B cell (primary cell): ENCODE measurements around the gene SLC13A2. TPM values are rescaled to one million over a fixed set of nuclear protein-coding genes. Genes with fewer than 3 reads are reported as not detected.

Source experiments
- ATAC-seq: fragments of 200-7000 bp; cut with Tn5 transposase; one replicate; pipeline ENCODE4 v1.10.0; 2021; ENCODE audit warnings: low read depth, mild to moderate bottlenecking, moderate number of reproducible peaks, moderate library complexity
- CTCF ChIA-PET: fragments of 350-600 bp; sonication (Branson Sonifier 250); formaldehyde crosslinking; loops from one replicate; lab custom pipeline; 2021; ENCODE audit warnings: antibody characterized with exemption, inconsistent platforms; lab: Charles Lee
- POLR2A ChIA-PET: fragments of 350-600 bp; sonication (Branson Sonifier 250); formaldehyde crosslinking; loops from one replicate; lab custom pipeline; 2021; ENCODE audit warnings: antibody characterized with exemption; lab: Charles Lee
- DNase-seq: peaks from one replicate; pipeline ENCODE4 v3.0.0; 2013
- H2AFZ ChIP-seq: 2 replicates; pipeline ENCODE4 v1.6.1; 2012; ENCODE audit warnings: mild to moderate bottlenecking, low read depth, low read length; ENCODE audit not compliant: insufficient read depth, poor library complexity, severe bottlenecking
- H3K27ac ChIP-seq, 2 donors: 1 replicate in 1 of 2; 2 replicates in 1 of 2; pipeline ENCODE4 v1.5.1; 2012 to 2013; ENCODE audit warnings: low read length in 2 of 2, mild to moderate bottlenecking in 2 of 2, moderate library complexity in 1 of 2
- H3K27me3 ChIP-seq, 4 experiments: fragments of 200-600 bp in 1 of 4; sonication (generic) in 1 of 4; replicated peaks in 1 of 4; 1 replicate in 2 of 4; 2 replicates in 2 of 4; pipeline versions ENCODE4 v1.6.1 to v1.7.0; 2013 to 2016; ENCODE audit warnings: low read length in 3 of 4, mild to moderate bottlenecking in 2 of 4, mixed read lengths in 1 of 4, moderate library complexity in 1 of 4; ENCODE audit not compliant: insufficient read depth in 4 of 4, control insufficient read depth in 3 of 4; ENCODE audit errors: control extremely low read depth in 1 of 4
- H3K36me3 ChIP-seq, 2 experiments: replicated peaks in 1 of 2; 1 replicate in 1 of 2; 2 replicates in 1 of 2; pipeline versions ENCODE4 v1.6.1 to v1.7.1; 2013; ENCODE audit warnings: low read length in 1 of 2; ENCODE audit not compliant: insufficient read depth in 2 of 2, control insufficient read depth in 1 of 2; ENCODE audit errors: control extremely low read depth in 1 of 2, extremely low read depth in 1 of 2
- H3K4me1 ChIP-seq, 2 donors: fragments of 200-600 bp in 1 of 2; sonication (generic) in 1 of 2; 1 replicate in 1 of 2; 2 replicates in 1 of 2; pipeline versions ENCODE4 v1.5.1 to v1.6.1; 2013 to 2017; ENCODE audit warnings: low read length in 2 of 2; ENCODE audit not compliant: control insufficient read depth in 2 of 2, insufficient read depth in 2 of 2
- H3K4me2 ChIP-seq: replicated peaks from 2 replicates; pipeline ENCODE3; 2012; ENCODE audit warnings: mild to moderate bottlenecking, low read depth, low read length; ENCODE audit not compliant: poor library complexity, severe bottlenecking
- H3K4me3 ChIP-seq, 5 experiments: fragments of 200-600 bp in 1 of 5; sonication (generic) in 1 of 5; 1 replicate in 3 of 5; 2 replicates in 2 of 5; pipeline versions ENCODE4 v1.5.1 to v1.7.0; 2011 to 2016; ENCODE audit warnings: low read length in 4 of 5, mild to moderate bottlenecking in 4 of 5, low read depth in 2 of 5, control low read depth in 1 of 5, moderate library complexity in 1 of 5; ENCODE audit not compliant: insufficient read depth in 1 of 5; ENCODE audit errors: control extremely low read depth in 1 of 5, extremely low read depth in 1 of 5
- H3K79me2 ChIP-seq: fragments of 200-600 bp; sonication (generic); one replicate; pipeline ENCODE4 v1.6.0; 2016; ENCODE audit warnings: low read length; ENCODE audit not compliant: control insufficient read depth, insufficient read depth
- H3K9ac ChIP-seq: fragments of 200-600 bp; sonication (generic); 2 replicates; pipeline ENCODE4 v1.6.1; 2017; ENCODE audit warnings: mild to moderate bottlenecking, low read length, moderate library complexity
- H3K9me3 ChIP-seq, 3 donors: one replicate each; pipeline versions ENCODE4 v1.6.1 to v1.7.1; 2013; ENCODE audit warnings: low read length in 2 of 3; ENCODE audit not compliant: control insufficient read depth in 2 of 3, insufficient read depth in 1 of 3; ENCODE audit errors: control extremely low read depth in 1 of 3
- H4K20me1 ChIP-seq: 2 replicates; pipeline ENCODE4 v1.6.0; 2012; ENCODE audit warnings: mild to moderate bottlenecking, low read length; ENCODE audit not compliant: insufficient read depth, control insufficient read depth, poor library complexity, severe bottlenecking
- H3K27ac Mint-ChIP-seq: one replicate; pipeline ENCODE4 v1.8.0; 2021; ENCODE audit warnings: mixed read lengths
- H3K27me3 Mint-ChIP-seq: one replicate; pipeline ENCODE4 v1.8.0; 2021; ENCODE audit warnings: mixed read lengths
- H3K4me1 Mint-ChIP-seq: one replicate; pipeline ENCODE4 v1.8.0; 2021; ENCODE audit warnings: mixed read lengths
- H3K4me3 Mint-ChIP-seq: one replicate; pipeline ENCODE4 v1.8.0; 2021; ENCODE audit warnings: mixed read lengths
- H3K9me3 Mint-ChIP-seq: one replicate; pipeline ENCODE4 v1.8.0; 2022; ENCODE audit warnings: mixed read lengths; ENCODE audit not compliant: insufficient read depth
- CTCF ChIP-seq: fragments of 200-600 bp; IDR thresholded peaks from one replicate; pipeline ENCODE4 v1.8.0; 2022; ENCODE audit warnings: antibody characterized with exemption, mild to moderate bottlenecking
- EZH2 ChIP-seq: IDR thresholded peaks from 2 replicates; pipeline ENCODE4 v1.6.1; 2012; ENCODE audit warnings: borderline replicate concordance, low read depth, mild to moderate bottlenecking, moderate library complexity, low read length; ENCODE audit not compliant: insufficient read depth, poor library complexity, severe bottlenecking
- WGBS: methylation state at CpG from one replicate; pipeline ENCODE4 v1.1.5; 2013; ENCODE audit warnings: missing lambda C conversion rate; ENCODE audit not compliant: insufficient coverage; 5-methylcytosine and 5-hydroxymethylcytosine counted together
- intact Hi-C: fragments of 100-400 bp; cut with micrococcal nuclease; formaldehyde crosslinking; loops from one replicate; pipeline ENCODE4 v1.10.0; 2022
- polyA plus RNA-seq: library from polyadenylated mRNA; depleted of rRNA; stranded (reverse); fragments of >200 nt; gene quantifications from 2 replicates; pipeline ENCODE4 v1.2.3, GENCODE V29; 2012
- total RNA-seq, 2 donors: library from RNA; stranded (reverse); fragments of 120-200 nt in 1 of 2; gene quantifications; 1 replicate in 1 of 2; 2 replicates in 1 of 2; pipeline versions ENCODE4 v1.2.3 to v1.2.4, GENCODE V29; 2013 to 2022

Gene SLC13A2
- total and polyA plus RNA-seq, 2 donors (not counting 1 experiment from before 2014, with no cell fraction given) = not detected

- Histone ChIP-seq H3K36me3 (no peaks in the 10 kb centered on the region), H3K9me3 (no peaks in the 10 kb centered on the region), H3K4me3 (no peak overlapping the region), H3K4me1 (no peaks in the 10 kb centered on the region), H3K79me2 (no peaks in the 10 kb centered on the region), H3K27ac (no peak overlapping the region), H4K20me1 (no peaks in the 10 kb centered on the region), H2AFZ (no peak overlapping the region), H3K27me3 (no peaks in the 10 kb centered on the region), H3K4me2 (no peak overlapping the region), H3K9ac (no peak overlapping the region)
- peaks cover 34% of the 10 kb centered on the region for H3K27me3 Mint-ChIP-seq
- DNase-seq (no peak), ATAC-seq (no peak)
- no peaks in the 10 kb centered on the region for H3K4me1 Mint-ChIP-seq
- H3K4me3 Mint-ChIP-seq = no peak overlapping the region
- H3K9me3 Mint-ChIP-seq = no peaks in the 10 kb centered on the region
- intact Hi-C loops = no loop called here
- H3K27ac Mint-ChIP-seq = no peak overlapping the region
- TF ChIP-seq EZH2 (no peak), CTCF (no peak)
- CTCF ChIA-PET = no interaction called here
- POLR2A ChIA-PET = no interaction called here
These were observed 4.7 kb upstream of the SLC13A2 start for GRCh38 chr17:28468781-28469180.

DNA sequence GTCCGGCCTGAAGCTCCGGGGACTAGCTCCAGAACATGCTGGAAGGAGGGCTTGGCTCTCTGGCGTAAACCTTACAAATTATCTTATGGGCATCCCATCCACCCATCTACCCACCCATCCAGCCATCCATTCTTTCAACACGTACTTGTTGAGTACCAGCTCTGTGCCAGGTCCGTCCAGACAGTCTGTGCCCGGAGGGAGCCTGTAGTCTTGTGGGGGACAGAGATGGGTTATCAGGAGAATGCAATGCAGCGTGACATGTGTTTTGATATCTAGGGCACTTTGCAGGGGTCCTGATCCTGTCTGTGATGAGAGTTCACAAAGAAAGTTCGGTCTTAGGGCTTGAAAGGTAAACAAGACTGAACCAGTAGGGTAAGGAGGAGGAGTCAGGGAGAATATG, 4.1 kb upstream of the SLC13A2 start:
- Mint-ChIP-seq H3K9me3 (no peaks in the 10 kb centered on the region), H3K4me3 (no peak overlapping the region), H3K27me3 (peaks cover 29% of the 10 kb centered on the region), H3K27ac (no peak overlapping the region), H3K4me1 (no peaks in the 10 kb centered on the region)
- CTCF ChIA-PET = no interaction called here
- POLR2A ChIA-PET = no interaction called here
- Histone ChIP-seq H3K9me3 (no peaks in the 10 kb centered on the region), H3K27ac (no peak overlapping the region), H2AFZ (no peak overlapping the region), H3K4me3 (no peak overlapping the region), H3K4me2 (no peak overlapping the region), H4K20me1 (no peaks in the 10 kb centered on the region), H3K4me1 (no peaks in the 10 kb centered on the region), H3K36me3 (no peaks in the 10 kb centered on the region), H3K27me3 (no peaks in the 10 kb centered on the region), H3K9ac (no peak overlapping the region), H3K79me2 (no peaks in the 10 kb centered on the region)
- no peak for TF ChIP-seq CTCF
- TF ChIP-seq EZH2 = no peak
- ATAC-seq (no peak), DNase-seq (no peak)
- WGBS = 100% methylated on average over 5 of the region's 8 CpGs
- intact Hi-C loops = no loop called here
